ENCODE data around the gene JUNB.

Gene JUNB

GRCh38 chr19:12774588-12775555, 16.4 kb upstream of the JUNB start, which contains the start of gene HOOK2:
Gene HOOK2, minus strand, starts transcription at chr19:12775552. Its CDS starts 103 bp downstream, at chr19:12775449.
- DNase-seq (ENCODE audit: low read depth, low spot score): no peak

DNA sequence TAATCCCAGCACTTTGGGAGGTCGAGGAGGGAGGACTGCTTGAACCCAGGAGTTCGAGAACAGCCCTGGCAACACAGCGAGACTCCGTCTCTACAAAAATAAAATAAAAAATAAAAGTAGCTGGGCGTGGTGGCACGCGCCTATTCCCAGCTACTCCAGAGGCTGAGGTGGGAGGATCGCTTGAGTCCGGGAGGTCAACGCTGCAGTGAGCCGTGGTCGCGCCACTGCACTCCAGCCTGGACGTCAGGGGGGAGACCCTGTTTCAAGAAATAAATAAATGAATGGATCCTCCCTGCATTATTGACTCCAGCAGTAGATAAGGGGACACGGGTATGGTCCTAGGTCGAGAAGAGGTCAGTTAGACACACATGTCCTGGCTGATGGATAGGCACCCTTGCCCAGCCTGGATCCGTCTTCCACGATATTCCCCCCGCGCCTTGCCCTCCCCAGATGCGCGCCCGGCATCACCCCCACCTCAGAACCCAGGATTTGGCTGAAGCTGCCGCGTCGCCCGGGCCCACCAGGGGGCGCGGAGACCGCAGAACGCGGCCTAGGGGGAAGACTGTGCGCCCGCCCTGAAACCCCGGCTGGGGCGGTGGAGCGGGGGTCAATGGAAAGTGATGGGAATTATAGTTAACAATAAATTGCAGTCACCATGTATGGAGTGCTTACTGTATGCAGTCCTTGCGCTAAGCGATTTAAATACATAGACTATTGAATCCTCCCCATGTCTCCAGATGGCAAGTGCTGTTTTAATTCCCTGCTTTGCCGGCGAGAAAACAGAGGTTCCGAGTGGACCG, 13.9 kb upstream of the JUNB start:
- DNase-seq (ENCODE audit: low read depth, low spot score): no peak

DNA sequence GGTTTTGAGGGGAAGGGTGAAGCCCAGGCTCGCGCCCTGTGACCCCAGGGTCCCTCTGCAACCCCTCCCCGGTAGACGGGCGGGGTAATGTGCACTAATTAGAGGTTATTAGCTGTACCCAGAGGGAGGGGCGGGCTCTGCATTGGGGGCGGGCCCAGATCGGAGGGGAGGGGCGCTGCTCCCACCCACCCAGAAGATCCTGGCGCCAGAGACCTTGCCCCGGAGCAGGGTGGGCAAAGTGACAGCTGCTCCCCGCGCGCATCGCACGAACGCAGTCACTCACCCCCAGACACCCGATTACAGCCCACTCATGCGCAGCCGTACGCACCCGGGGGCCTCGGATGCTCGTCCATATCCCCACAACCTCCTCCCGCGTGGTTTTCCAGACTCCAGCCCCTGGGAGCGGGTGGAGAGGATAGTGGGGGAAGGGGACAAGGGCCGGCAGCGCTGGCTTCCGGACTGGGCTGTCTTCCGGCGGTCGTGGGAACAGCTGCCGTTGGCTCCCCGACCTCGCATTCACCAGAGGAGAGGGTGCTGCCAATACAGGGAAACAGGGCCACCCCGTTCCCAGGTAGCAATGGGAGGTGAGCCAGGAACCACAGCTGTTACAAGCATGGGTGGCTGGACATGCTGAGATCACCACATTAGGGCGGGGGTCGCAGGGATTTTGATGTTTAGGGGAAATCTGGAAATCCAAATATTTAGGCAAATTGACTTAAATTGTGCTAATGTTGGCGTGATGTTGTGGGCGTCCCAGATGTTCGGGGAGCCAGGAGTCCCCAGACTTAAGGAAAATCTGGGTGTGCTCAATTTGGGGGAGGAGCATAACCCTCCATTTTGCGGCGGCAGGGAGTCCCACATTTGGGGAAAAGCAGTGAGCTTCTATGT, 13.0 kb upstream of the JUNB start:
- no peak for DNase-seq (ENCODE audit: low read depth, low spot score)

GRCh38 chr19:12778905-12779161, 12.5 kb upstream of the JUNB start:
- no peak for DNase-seq (ENCODE audit: low read depth, low spot score)

DNA sequence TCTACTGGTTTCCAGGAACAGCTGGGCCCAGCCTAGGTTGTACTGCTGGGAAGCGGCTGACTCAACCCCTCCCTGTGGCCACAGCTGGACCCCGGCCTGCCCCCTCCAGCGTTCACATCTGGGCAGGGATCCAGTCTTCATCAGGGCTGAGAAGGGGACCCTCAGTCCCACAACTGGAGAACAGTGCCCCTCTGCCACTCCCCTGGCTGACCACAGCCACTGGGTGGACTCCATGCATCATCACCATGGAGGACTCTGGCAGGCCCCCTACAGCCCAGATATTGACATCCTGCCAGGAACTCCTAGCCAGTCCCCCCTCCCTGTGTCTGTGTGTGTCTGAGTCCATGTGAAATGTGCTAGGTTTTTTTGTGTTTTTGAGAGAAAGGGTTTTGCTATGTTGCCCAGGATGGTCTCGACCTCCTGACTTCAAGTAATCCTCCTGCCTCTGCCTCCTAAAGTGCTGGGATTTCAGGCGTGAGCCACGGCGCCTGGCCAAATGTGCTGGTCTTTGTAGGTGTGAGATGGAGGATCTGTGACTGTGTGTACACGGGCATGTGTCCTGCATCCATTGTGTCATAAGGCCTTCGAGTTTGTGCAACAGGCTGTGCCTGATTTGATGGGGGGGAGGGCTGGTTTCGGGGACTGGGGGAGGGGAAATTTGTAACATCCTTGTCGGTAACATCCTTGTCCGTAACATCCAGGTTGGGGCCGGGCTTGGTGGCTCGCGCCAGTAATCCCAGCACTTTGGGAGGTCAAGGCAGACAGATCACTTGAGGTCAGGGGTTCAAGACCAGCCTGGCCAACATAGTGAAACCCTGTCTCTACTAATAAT, 11.9 kb upstream of the JUNB start:
- no peak for DNase-seq (ENCODE audit: low read depth, low spot score)

DNA sequence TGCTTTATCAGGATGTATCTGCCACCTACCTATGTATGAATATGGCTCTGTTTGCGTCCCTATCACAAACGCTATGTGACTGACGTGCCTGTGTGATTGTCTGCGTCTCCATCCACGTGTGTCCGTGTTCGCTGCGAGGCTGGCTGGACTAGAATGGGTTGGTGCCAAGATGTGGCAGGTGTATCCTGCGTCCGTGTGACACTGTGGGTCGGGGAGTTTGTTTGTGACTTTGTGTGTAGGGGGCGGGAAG, 9.2 kb upstream of the JUNB start:
- no peak for DNase-seq (ENCODE audit: low read depth, low spot score)

DNA sequence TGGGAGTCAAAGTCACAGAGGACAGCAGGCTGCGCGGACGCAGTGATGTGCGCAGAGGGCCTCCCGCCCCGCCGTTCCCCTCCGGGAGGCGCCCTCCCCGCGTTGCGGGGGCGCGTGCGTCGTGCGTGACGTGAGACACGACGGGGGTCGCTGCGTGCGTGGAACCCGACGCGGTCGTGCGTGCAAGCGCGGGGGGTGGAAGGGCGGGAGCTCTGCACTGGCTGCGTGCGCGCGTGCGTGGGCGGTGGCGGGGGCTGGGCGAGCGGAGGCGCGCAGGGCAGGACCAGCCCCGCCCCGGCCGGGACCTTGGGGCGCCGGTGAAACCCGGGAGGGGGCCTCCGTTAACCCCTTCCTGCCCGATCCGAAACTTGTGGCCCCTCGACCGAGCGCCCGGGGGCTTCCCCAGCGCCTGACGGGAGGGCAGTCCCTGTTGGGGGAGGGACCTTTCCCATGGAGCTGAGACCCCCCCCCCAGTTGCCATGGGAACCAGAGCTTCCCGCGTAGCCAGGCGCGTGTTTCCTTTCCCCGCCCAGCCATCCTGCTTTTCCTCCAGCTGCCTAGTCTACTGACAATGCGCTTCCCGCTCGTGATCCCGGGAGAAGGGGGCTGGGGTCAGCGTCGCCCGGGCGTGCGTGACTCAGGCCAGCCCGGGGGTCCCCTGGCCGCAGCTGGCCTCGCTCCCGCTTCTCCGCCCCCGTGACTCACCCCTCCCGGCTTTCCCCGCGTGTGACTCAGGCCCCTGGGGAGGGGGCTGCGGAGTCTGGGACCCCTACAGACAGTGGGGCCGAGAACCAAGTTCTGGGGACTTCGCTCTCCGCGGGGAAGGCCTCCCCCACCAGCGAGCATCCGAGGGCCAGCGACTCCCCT, 8.6 kb upstream of the JUNB start:
- no peak for DNase-seq (ENCODE audit: low read depth, low spot score)

DNA sequence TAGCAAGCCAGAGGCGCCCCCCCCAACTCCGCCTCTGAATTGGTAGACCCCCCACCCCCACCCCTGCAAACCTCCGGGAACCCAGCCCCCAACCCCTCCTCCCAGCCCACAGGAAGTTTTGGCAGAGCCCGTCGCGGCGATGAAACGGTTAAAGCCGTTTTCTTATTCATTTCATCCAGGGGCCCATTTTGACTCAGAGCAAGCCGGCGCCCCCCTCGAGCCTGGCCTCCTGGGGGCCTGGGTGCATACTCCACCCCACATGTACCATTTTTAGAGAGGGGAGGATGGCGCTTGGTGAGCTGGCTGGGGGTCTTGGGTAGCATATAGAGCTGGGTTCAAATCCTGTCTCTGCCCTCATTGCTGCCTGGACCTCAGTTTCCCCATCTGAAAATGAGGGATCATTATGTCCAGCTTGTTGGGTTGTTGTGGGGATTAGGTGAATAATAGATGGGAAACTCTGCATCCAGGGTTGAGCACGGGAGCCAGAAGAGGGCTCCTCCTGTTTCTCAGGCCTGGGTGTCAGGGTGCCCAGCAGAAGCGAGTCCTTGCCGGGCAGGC, 7.9 kb upstream of the JUNB start:
- no peak for DNase-seq (ENCODE audit: low read depth, low spot score)

DNA sequence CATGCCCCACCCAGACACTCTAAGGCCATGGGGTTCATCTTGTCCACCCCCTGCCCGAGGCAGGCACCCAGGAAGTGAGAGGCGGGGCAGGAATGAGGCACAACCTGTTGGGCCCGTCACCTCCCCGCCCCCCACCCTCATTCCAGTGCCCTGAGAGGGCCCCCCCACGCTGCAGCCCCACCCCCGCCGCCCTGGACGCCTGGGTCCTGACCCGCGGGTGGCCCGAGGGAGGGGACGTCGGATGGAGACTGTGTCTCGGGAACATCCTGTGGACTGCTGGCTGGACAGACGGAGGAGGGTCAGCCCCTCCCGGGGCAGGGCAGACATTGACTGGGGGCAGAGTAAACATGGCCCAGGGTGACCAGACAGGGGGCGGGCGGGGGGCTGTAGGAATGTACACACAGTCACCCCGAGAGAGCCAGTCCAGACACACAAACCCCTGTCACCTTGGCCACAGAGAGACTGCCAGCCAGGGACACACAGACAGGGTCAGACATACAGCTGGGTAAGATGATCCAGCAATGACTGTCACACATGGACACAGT, 7.4 kb upstream of the JUNB start:
- no peak for DNase-seq (ENCODE audit: low read depth, low spot score)

GRCh38 chr19:12784394-12784870, 6.9 kb upstream of the JUNB start:
- no peak for DNase-seq (ENCODE audit: low read depth, low spot score)

DNA sequence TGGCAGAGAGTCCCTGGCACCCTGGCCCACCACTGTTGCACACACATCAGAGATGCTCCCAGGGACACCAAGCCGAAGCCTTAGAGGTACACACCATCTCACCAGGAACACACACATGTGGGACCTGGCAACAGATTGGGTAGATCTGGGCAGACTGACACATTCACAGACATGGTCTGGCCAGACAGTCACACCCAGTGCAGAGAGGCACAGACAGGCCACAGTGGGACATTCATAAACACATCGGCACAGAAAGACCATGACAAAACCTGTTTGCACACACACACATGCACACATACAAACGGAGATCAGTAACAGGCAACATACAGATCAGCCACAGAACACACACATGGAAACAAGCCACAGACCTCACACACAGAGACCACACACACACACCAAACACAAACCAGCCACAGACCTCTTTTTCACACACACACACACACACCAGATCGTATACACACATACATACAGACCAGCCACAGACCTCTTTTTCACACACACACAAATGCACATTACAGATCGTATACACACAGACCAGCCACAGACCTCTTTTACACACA, 6.3 kb upstream of the JUNB start:
- DNase-seq (ENCODE audit: low read depth, low spot score): no peak

- no peak for DNase-seq (ENCODE audit: low read depth, low spot score)
These were observed 5.8 kb upstream of the JUNB start for GRCh38 chr19:12785431-12786031.

- DNase-seq (ENCODE audit: low read depth, low spot score): no peak
These were observed 5.0 kb upstream of the JUNB start for GRCh38 chr19:12786141-12786870.

DNA sequence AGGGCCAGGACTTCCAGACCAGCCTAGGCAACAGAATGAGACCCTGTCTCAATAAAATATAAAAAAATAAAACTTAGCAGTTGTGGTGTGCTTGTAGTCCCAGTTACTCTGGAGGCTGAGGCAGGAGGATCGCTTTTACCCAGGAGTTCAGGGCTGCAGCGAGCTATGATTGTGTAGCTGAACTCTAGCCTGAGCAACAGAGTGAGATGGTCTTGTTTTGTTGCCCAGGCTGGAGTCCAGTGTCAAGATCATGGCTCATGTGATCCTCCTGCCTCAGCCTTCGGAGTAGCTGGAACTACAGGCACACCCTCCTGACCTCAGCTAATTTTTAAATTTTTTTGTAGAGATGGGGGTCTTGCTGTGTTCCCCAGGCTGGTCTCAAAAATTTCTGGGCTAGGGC, 4.3 kb upstream of the JUNB start:
- no peak for DNase-seq (ENCODE audit: low read depth, low spot score)

DNA sequence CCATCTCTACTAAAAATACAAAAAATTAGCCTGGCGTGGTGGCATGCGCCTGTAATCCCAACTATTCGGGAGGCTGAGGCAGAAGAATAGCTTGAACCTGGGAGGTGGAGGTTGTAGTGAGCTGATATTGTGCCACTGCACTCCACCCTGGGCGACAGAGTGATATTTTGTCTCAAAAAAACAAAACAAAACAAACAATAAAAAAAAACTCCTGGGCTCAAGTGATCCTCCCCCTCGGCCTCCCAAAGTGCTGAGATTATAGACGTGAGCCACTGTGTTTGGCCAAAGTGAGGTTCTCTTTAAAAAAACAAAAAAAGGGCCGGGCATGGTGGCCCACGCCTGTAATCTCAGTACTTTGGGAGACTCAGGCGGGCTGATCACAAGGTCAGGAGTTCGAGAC, 3.8 kb upstream of the JUNB start:
- no peak for DNase-seq (ENCODE audit: low read depth, low spot score)

DNA sequence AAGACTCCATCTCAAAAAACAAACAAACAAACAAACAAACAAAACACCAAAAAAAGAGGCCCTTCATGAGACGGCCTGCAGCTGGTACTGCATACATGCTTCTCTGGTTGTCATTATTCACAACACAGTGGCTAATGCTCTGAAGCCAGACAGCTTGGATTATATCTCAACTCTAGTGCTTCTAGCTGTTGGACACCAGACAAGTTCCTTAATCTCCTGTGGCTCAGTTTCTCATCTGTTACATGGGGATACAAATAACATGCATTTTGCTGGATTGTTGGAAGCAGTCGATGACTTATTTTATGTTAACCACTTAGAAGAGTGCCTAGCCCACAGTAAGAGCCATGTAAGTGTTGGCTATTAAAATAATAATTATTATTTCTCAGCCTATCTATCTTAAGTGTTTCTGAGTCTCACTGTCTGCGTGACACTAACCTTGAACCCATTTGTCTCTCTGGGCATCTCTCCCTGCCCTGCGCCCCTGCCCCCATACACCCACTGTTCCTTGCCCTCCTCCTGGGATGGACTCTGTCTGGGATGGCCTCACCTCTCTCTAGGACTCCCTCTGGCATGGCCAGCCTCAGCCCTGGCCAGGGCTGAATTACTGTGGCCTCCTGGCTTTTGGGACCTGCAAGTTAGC, 3.1 kb upstream of the JUNB start:
- no peak for DNase-seq (ENCODE audit: low read depth, low spot score)

- no peak for DNase-seq (ENCODE audit: low read depth, low spot score)
These were observed 2.6 kb upstream of the JUNB start for GRCh38 chr19:12788682-12789097.

Measured in smooth muscle cell of the brain vasculature (primary cell).